GM10847 (cell line): ENCODE results near the gene NR2C1.

Experiments
- POLR2A ChIP-seq: IDR thresholded peaks from 2 replicates; pipeline ENCODE4 v1.6.1; 2011; ENCODE audit not compliant: insufficient read length; ENCODE audit errors: extremely low read depth

The NR2C1 gene

GRCh38 chr12:95072900-95073697, at the start of gene NR2C1:
NR2C1 (minus strand) TSS chr12:95073618; CDS start chr12:95067384, 6,234 bp downstream.
- TF ChIP-seq POLR2A, result peak; percentile 49

DNA sequence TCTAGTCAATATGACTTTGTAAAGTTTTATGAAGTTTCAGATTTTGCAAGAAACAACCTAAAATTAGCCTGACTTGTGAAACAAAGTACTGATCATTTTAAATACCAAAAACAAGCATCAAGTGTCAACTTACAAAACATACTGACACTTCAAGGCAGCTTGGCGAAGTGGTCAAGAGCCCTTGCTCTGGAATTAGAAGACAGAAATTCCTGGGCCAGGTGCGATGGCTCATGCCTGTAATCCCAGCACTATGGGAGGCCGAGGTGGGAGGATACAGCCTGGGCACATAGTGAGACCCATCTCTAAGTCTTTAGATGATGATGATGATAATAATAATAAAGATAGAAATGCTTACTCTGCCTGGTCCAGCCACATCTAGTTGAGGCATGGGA, 45.4 kb upstream of the NR2C1 start:
- TF ChIP-seq POLR2A, result no peak

- TF ChIP-seq POLR2A, result no peak
These were observed 44.8 kb upstream of the NR2C1 start for GRCh38 chr12:95118138-95118787.

GRCh38 chr12:95117178-95117599, 43.8 kb upstream of the NR2C1 start:
- TF ChIP-seq POLR2A, result no peak

GRCh38 chr12:95116773-95117172, 43.4 kb upstream of the NR2C1 start:
- no peak for TF ChIP-seq POLR2A

- TF ChIP-seq POLR2A, result no peak
These were observed 42.9 kb upstream of the NR2C1 start for GRCh38 chr12:95116341-95116740.

GRCh38 chr12:95115641-95116040, 42.2 kb upstream of the NR2C1 start:
- no peak for TF ChIP-seq POLR2A

- TF ChIP-seq POLR2A, result no peak
These were observed 41.5 kb upstream of the NR2C1 start for GRCh38 chr12:95114766-95115405.

DNA sequence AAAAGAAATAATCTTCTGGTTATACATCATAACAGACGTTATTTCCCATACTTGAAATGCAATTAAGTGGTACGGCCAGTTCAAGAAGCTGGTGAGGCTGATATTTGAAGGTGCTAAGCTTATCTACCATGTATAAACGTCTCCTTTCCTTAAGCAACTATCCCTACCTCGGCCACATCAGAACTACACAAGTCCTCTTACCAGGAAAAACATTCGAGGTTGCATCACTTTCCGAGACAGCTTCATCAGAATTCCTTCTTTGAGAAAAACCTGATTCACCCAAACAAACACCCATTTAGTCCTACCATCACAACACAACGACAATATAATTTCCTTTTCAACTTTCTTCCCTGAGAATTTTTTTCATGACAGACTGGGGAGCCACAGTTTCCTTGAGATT, 33.9 kb upstream of the NR2C1 start:
- no peak for TF ChIP-seq POLR2A

DNA sequence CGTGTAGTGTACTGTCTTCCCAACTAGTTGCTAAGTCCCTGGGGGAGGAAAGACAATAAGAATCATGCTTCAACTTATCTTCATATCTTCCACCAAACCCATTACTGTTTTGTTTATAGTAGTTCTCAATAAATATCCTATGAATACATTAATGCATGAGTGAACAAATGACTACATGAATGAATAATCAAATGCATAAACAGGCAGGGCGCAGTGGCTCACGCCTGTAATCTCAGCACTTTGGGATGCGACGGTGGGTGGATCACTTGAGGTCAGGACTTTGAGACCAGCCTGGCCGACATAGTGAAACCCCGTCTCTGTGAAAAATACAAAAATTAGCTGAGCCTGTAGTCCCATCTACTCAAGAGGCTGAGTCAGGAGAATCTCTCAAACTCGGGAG, 32.1 kb upstream of the NR2C1 start:
- TF ChIP-seq POLR2A, result no peak

- no peak for TF ChIP-seq POLR2A
These were observed 31.6 kb upstream of the NR2C1 start for GRCh38 chr12:95104919-95105452.

- TF ChIP-seq POLR2A, result no peak
These were observed 29.7 kb upstream of the NR2C1 start for GRCh38 chr12:95102916-95103671.

DNA sequence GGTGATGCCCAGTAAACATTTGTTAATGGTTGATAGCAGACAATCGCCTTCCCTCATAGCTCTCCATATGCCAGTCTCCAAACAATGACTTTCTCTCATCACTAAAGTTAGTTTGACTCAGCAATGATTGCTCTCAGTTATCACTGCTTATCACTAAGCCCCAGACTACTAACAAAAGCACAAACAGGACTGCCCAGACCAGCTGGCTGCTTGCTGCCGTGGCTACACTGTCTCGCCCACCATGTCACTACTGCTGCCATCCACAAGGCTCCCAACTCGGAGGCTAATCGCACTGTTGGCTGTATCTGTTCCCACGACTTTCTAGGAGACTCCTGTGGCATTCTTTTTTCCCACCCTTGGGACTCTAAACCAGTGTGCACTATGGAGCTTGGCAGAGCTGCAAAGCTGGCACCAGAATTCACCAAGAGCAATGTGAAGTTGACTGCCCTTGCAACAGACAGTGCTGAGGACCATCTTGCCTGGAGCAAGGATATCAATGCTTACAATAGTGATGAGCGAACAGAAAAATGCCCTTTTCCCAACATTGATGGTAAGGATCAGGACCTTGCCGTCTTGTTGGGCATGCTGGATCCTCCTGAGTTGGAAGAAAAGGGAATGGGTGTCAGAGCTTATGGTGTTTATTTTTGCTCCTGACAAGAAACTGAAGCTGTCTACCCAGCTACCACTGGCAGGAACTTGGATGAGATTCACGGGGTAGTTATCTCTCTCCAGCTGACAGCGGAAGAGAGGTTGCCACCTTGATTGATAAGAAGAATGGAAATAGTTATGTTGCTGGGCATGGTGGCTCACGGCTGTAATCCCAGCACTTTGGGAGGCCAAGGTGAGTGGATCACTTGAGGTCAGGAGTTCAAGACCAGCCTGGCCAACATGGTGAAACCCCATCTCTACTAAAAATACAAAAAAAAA, 27.1 kb upstream of the NR2C1 start:
- no peak for TF ChIP-seq POLR2A

DNA sequence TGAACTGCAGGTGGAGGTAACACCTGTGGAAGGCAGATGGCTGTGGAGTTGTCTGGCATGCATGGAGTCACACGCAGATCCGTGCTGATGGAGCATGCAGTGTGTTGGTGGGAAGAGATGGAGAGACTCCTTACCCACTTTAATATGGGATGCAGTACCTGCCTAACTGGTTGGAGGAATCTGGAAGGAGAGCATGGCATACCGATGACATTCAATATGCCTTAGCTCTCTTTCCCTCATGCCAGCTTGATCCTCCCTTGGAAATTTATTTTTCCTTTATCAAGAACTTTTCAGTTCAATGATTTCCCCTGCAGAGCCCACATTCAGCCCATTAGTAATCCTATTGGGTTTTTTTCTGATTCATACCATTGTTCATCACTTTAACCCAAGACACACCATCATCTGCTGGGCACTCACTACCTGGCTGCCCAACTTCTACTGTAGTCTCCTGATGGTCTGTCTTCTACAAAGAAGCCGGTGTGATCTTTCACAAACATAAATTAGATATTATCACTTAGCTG, 25.9 kb upstream of the NR2C1 start:
- no peak for TF ChIP-seq POLR2A
